Measurements from ENCODE around the gene GPR180.

GPR180 gene

DNA sequence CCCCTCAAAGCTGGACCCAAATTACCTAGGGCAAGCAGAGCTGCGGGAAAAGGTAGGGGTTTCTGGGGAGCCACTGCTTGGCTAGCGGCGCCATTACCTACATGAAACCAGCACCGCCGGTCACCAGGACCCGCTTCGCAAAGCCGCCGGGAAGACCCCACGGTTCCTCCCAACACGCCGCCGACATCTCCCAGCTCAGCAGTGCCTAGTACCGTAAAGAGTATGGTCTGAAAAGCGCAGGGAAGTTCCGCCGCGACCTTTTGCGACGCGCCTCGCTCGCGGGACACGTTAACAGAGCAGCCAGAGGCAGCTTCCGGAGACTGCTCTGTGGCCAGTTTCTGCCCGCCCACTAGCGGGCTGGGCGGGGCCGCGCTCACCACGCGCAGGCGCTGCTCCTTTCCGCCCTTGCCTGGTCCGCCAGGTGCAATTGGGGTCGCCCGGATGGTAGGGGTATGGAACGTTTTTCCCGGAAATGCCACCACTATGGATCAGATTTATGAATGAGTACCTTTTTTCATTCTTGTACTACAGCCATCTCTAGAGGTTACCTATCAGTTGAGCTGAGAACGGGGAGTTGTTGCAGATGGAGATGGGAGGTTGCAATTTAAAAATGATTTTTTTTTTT is 5.6 kb upstream of the GPR180 start, which contains the start of gene TGDS:
Gene TGDS, minus strand, starts transcription at position 203 of the 625 bp plus-strand sequence. Its CDS starts 16 bp downstream, at position 187.
- peak; percentile 97 for DNase-seq (ENCODE audit: low read depth)
- peak within 1 kb of the TSS; percentile 97 for H3K4me3 ChIP-seq (ENCODE audit: low read depth, low read length)
- TF ChIP-seq MYC (IDR thresholded peaks at IDR 0.05; ENCODE audit: low read depth, low read length): peak; percentile 94
- TF ChIP-seq, protein P1, sequence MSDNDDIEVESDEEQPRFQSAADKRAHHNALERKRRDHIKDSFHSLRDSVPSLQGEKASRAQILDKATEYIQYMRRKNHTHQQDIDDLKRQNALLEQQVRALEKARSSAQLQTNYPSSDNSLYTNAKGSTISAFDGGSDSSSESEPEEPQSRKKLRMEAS (IDR thresholded peaks at IDR 0.05; ENCODE audit: low read depth, low read length): peak; percentile 87
- TF ChIP-seq, protein P2, sequence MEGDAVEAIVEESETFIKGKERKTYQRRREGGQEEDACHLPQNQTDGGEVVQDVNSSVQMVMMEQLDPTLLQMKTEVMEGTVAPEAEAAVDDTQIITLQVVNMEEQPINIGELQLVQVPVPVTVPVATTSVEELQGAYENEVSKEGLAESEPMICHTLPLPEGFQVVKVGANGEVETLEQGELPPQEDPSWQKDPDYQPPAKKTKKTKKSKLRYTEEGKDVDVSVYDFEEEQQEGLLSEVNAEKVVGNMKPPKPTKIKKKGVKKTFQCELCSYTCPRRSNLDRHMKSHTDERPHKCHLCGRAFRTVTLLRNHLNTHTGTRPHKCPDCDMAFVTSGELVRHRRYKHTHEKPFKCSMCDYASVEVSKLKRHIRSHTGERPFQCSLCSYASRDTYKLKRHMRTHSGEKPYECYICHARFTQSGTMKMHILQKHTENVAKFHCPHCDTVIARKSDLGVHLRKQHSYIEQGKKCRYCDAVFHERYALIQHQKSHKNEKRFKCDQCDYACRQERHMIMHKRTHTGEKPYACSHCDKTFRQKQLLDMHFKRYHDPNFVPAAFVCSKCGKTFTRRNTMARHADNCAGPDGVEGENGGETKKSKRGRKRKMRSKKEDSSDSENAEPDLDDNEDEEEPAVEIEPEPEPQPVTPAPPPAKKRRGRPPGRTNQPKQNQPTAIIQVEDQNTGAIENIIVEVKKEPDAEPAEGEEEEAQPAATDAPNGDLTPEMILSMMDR (IDR thresholded peaks at IDR 0.05; ENCODE audit: low read depth, low read length): no peak
- peak; percentile 100 for TF ChIP-seq POLR2A (IDR thresholded peaks at IDR 0.05; ENCODE audit: extremely low read depth, insufficient read length)

DNA sequence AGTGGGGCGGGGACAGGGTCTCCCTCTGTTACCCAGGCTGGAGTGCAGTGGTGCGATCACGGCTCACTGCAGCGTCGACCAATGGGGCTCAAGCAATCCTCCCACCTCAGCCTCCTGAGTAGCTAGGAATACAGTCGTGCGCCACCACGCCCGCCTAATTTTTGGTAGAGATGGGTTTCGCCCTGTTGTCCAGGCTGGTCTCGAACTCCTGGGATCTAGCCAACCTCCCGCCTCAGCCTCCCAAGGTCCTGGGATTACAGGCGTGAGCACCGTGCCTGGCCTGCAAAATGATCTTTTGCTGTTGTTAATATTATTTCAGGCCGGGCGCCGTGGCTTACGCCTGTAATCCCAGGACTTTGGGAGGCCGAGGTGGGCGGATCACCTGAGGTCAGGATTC is 5.1 kb upstream of the GPR180 start:
- H3K4me3 ChIP-seq (ENCODE audit: low read depth, low read length): peak overlapping the region; percentile 97
- no peak for DNase-seq (ENCODE audit: low read depth)
- TF ChIP-seq POLR2A (IDR thresholded peaks at IDR 0.05; ENCODE audit: extremely low read depth, insufficient read length) (no peak), MYC (IDR thresholded peaks at IDR 0.05; ENCODE audit: low read depth, low read length) (no peak)
- TF ChIP-seq, protein P2 (IDR thresholded peaks at IDR 0.05; ENCODE audit: low read depth, low read length): no peak
- TF ChIP-seq, protein P1 (IDR thresholded peaks at IDR 0.05; ENCODE audit: low read depth, low read length): no peak

DNA sequence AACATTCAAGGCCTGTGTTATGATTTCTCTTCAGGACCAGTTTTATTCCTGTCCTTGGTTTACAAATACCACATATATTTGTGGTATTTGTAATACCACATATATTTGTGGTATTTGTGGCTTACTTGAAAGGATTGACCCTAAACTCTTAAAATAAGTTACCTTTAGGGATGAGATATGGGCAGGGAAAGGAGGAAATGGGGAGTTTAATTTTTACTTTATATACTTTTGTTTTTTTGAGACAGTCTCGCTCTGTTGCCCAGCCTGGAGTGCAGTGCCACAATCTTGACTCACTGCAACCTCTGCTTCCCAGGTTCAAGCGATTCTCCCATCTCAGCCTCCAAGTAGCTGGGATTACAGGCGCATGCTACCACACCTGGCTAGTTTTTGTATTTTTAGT is 3.4 kb upstream of the GPR180 start:
- TF ChIP-seq, protein P1 (IDR thresholded peaks at IDR 0.05; ENCODE audit: low read depth, low read length): no peak
- no peak for TF ChIP-seq MYC (IDR thresholded peaks at IDR 0.05; ENCODE audit: low read depth, low read length)
- TF ChIP-seq, protein P2 (IDR thresholded peaks at IDR 0.05; ENCODE audit: low read depth, low read length): no peak
- no peak overlapping the region for H3K4me3 ChIP-seq (ENCODE audit: low read depth, low read length)
- DNase-seq (ENCODE audit: low read depth): no peak

DNA sequence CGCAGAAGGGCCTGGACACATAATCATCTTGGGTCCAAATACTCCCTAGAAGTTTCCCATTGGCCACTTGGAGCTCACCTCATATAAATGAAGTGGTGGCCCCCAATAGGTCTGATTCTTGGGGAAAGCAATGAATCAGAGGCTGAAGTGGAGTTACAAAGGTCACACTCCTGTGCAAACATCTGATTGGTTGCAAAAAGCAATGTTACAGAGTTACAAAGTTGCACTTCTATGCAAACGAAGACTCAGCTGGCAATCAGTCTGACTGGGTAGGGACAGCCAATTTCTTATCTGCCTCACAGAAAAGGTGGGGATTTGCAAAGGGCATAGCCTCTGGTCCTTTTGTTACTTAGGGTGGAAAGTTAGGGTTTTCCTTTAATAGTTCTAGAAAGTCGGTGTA is 1.8 kb upstream of the GPR180 start:
- no peak for DNase-seq (ENCODE audit: low read depth)
- no peak overlapping the region for H3K4me3 ChIP-seq (ENCODE audit: low read depth, low read length)
- TF ChIP-seq MYC (IDR thresholded peaks at IDR 0.05; ENCODE audit: low read depth, low read length): no peak
- TF ChIP-seq, protein P2 (IDR thresholded peaks at IDR 0.05; ENCODE audit: low read depth, low read length): no peak
- TF ChIP-seq, protein P1 (IDR thresholded peaks at IDR 0.05; ENCODE audit: low read depth, low read length): no peak
- TF ChIP-seq POLR2A (IDR thresholded peaks at IDR 0.05; ENCODE audit: extremely low read depth, insufficient read length): no peak

DNA sequence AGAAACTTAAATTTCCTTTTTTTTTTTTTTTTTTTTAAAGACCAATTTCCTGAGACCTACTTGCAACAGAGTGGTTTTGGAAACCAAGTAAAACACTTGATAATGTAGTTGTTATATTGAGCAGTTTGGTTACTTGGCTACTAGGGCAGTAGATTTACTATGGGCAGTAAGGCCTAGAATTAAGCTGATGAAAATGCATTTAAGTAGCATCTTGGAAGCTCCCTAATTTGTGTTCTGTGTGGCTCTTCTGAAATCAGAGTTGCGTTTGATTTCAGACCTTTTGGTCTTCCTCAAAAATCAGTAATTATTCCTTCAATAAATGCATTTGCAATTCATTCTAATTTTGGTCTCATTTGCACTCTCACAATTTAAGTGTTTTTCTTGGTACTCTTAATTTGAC is 810 bp downstream of the GPR180 start:
- no peak for DNase-seq (ENCODE audit: low read depth)
- H3K4me3 ChIP-seq (ENCODE audit: low read depth, low read length): peak overlapping the region; percentile 82
- TF ChIP-seq, protein P1 (IDR thresholded peaks at IDR 0.05; ENCODE audit: low read depth, low read length): no peak
- no peak for TF ChIP-seq MYC (IDR thresholded peaks at IDR 0.05; ENCODE audit: low read depth, low read length)
- TF ChIP-seq, protein P2 (IDR thresholded peaks at IDR 0.05; ENCODE audit: low read depth, low read length): no peak
- no peak for TF ChIP-seq POLR2A (IDR thresholded peaks at IDR 0.05; ENCODE audit: extremely low read depth, insufficient read length)

Data from NB4 (cell line).